ENCODE results near the gene NME1.
A peak's percentile ranks its signal among the peaks of the same experiment; 100 is the strongest.

The NME1 gene

DNA sequence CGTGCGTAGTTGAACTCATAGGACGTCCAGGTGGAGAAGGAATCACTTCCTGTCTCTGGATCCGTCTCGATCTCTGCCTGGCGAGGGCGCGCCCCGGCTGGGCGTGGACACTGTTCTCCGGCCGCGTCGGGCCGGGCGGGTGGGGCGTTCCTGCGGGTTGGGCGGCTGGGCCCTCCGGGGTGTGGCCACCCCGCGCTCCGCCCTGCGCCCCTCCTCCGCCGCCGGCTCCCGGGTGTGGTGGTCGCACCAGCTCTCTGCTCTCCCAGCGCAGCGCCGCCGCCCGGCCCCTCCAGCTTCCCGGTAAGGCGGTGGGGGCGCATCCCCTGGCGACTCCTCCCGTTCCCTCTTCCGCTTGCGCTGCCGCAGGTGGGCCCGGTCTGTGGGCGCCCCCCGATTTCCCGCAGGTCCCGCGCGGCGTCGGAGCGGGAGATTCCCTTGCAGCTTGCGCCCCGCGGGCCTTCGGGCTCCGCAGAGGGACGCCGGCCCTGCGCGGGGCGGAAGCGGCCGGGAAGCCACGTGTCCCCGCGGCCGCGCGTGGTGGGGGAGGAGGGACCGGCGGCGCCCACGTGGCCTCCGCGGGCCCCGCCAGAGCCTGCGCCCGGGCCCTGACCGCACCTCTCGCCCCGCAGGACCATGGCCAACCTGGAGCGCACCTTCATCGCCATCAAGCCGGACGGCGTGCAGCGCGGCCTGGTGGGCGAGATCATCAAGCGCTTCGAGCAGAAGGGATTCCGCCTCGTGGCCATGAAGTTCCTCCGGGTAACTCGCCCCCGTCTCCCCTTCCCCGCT lies 13.0 kb downstream of the NME1 start, which contains the start of gene NME2:
Gene NME2 (plus strand): TSS at position 214 of the 789 bp plus-strand sequence. CDS start 420 bp downstream, at position 634.
- TF ChIP-seq GATA3 (IDR thresholded peaks at IDR 0.05; ENCODE audit: low read depth, low read length) = no peak
- no peak for TF ChIP-seq GATA2 (IDR thresholded peaks at IDR 0.05; ENCODE audit: low read depth, low read length)

DNA sequence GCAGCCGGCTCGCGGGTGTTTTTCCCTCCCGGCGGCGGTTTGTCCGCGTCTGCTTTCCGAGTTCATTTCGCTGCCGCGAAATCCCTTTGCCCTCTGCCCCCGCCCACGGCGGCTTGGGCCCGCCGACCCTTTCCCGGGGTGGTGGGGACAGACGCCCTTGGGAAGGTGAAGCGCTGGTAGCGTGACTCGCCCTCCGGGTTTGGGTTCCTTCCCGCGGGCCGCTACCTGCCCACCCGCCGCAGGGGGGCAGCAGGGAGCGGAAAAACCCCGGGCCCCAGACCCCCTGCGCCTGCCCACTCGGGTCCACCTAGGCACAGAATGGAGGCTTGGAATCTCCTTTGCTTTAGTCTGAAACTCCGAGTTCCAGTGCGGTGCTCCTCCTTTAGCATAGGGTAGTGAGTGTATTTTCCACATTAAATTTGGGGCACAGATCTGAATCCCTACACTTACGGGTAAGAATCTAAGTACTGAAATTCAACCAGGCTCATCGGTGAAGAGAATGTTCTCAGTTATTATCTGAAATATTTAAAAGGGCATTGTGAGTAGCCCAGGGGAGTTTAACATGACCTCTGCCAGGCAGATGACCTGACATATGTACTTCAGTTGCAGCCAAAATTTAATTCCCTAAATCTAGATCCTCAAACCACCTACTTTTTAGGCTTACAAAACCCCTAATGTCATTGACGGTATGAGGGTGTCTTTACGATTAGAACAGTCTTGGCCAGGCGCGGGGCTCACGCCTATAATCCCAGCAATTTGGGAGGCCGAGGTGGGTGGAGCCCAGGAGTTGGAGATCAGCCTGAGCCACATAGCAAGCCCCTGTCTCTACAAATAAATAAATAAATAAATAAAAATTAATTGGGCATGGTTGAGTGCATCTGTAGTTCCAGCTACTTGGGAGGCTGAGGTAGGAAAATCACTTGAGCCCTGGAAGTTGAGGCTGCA lies 13.9 kb downstream of the NME1 start:
- TF ChIP-seq GATA3 (IDR thresholded peaks at IDR 0.05; ENCODE audit: low read depth, low read length) (no peak), GATA2 (IDR thresholded peaks at IDR 0.05; ENCODE audit: low read depth, low read length) (no peak)

DNA sequence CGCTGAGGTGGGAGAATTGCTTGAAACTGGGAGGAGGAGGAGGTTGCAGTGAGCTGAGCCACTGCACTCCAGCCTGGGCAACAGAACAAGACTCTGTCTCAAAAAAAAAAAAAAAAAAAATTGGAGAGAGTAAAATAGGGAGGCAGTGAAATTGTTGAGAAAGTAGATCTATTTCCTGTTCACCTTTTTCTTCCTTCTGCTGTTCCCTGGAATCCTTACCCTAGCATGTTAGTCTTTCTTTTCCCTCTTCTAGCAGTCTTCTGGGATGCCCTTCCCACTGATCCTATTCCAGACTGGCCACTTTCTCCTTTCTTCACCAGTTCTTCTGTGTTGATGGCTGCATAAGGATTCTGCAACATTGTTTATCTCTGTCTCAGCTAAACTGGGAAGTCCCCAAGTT lies 16.0 kb downstream of the NME1 start:
- TF ChIP-seq GATA2 (IDR thresholded peaks at IDR 0.05; ENCODE audit: low read depth, low read length) (no peak), GATA3 (IDR thresholded peaks at IDR 0.05; ENCODE audit: low read depth, low read length) (no peak)

DNA sequence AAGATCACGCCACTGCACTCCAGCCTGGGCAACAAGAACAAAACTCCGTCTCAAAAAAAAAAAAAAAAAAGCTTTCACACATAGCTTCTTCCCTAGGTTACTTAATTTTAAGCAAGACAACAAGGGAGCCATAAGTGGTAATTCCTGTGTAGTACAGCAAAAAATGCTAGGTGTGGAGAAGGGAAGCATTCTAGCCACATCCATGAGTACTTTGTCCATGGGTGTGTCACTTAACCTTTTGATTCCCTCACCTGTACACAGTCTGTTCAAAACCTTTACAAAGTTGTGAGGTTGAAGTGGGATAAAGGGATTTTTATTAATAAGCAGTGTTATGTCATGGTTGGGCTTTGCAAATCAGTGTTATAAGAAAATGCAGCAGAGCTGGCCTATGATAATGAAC lies 17.4 kb downstream of the NME1 start:
- TF ChIP-seq GATA2 (IDR thresholded peaks at IDR 0.05; ENCODE audit: low read depth, low read length) (no peak), GATA3 (IDR thresholded peaks at IDR 0.05; ENCODE audit: low read depth, low read length) (no peak)

DNA sequence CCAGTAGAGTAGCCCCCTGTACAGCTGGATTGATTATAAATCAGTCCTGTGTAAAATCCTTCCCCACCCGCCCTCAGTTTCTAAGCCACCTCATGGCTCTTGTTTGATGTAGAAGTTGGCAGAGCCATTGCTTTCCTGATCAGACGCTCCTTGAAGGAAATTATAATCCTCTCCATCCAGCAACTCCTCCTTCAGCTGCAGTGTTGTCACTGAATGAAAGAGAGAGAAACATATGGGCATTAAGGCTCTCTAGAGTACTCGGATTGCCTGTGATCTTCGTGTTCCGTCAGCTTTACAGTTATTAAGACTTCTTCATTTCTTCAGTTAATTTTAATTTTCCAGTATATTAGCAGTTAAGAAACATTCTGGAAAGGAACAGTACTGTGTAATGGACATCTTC lies 27.1 kb downstream of the NME1 start:
- no peak for TF ChIP-seq GATA3 (IDR thresholded peaks at IDR 0.05; ENCODE audit: low read depth, low read length)
- TF ChIP-seq GATA2 (IDR thresholded peaks at IDR 0.05; ENCODE audit: low read depth, low read length) = no peak

DNA sequence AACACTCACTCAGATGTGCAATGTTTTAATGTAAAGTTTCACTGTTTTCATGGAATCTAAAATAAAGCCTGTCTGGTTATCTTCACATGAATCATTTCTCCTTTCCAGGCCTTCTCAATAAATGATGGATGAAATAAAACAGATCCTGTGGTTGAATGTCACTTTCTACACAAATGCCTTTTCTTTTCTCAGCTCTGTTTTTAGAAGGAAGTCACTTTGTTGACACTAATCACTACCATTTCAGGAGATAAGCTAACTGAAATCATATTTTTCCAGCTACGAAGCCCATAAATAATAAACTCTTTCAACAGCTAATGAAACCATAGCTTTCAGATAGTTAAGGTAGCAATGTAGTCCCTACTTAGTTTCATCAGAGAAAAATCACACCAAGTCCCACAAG lies 30.8 kb downstream of the NME1 start:
- TF ChIP-seq GATA3 (IDR thresholded peaks at IDR 0.05; ENCODE audit: low read depth, low read length) (peak; percentile 98), GATA2 (IDR thresholded peaks at IDR 0.05; ENCODE audit: low read depth, low read length) (peak; percentile 90)

DNA sequence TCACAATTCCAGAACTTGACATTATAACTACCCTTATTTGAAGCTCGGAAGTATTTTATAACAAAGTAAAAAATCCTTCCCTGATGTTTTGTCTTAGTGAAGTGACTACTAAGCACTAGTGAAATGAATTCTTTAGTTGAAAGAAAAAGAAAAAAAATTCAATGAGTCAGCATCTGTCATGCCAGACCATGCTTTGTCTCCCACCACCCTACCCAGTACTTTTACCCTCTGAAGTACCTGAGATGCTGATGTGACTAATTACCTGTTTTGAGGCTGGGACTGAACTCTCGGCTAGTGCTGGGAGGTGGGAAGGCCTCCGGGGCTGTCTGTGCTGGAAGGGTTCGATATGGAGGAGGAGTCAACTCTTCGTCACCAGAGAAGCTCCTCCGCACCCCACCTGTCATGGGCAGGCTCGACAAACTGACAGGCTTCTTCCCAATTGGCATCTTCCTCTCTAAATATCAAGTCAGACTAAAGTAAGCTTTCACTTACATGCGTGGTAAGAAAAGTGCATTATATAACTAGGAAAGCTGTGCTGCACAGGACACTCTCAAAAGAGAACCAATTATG lies 32.5 kb downstream of the NME1 start:
- TF ChIP-seq GATA2 (IDR thresholded peaks at IDR 0.05; ENCODE audit: low read depth, low read length) = no peak
- TF ChIP-seq GATA3 (IDR thresholded peaks at IDR 0.05; ENCODE audit: low read depth, low read length) = no peak

DNA sequence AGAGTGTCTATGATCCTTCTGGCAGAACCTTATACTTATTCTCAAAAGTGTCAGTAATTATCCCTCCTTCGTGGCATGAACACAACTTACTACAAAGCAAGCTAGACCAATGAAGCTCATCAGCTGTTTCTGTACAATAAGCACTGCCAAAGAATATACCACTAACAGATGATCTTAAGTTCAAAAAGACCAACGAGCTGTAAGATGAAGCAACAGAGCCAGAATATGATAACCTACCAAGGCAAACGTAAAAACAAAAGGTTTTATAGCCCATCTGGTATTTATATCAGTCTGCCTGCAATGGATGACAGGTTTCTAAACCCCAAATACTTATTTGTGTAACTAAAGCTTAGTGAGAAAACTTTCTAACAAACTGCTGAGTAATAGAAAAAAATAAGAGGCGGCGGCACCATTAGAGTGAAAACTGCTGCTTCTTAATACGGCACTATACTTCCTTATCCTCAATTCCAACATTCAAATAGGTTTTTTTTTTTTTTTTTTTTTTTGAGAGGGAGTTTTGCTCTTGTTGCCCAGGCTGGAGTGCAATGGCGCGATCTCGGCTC lies 35.0 kb downstream of the NME1 start:
- TF ChIP-seq GATA2 (IDR thresholded peaks at IDR 0.05; ENCODE audit: low read depth, low read length) = no peak

DNA sequence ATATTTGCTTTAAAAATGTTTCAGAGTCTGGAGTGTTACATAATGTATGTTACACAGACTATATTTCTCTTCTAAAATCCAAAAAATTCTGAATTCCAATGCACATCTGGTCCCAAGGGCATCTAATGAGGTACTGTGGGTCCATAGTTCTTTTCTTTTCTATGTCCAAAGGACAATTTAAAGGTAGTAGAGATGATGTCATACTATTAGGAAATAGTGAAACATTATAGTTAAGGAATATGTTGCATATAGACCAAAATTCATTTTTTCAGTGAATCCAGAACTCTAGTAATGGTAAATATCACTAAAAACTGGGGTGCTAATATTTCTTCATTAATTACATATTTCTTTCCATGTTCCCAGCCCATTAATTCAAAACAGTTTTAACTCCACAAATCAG lies 35.8 kb downstream of the NME1 start:
- TF ChIP-seq GATA2 (IDR thresholded peaks at IDR 0.05; ENCODE audit: low read depth, low read length) (no peak), GATA3 (IDR thresholded peaks at IDR 0.05; ENCODE audit: low read depth, low read length) (no peak)

DNA sequence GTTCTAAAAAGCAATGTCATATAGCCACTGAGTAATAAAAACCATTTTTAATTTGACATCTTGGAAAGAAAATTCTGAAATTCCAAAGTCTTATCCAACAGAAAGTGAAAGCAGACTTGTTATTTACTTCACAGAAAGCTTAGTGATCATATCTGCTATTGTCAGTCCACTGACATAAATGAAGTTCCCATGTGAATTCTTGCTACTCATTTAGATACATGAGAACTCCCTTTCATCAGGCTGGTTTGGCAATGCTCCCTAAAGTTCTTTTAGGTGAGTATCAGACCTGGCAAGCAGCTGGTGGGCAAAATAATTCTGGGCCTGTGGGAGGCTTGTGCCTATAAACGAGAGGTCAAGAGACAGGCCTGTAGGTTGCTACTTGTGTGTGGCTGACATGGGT lies 36.3 kb downstream of the NME1 start:
- TF ChIP-seq GATA3 (IDR thresholded peaks at IDR 0.05; ENCODE audit: low read depth, low read length) (no peak), GATA2 (IDR thresholded peaks at IDR 0.05; ENCODE audit: low read depth, low read length) (no peak)

DNA sequence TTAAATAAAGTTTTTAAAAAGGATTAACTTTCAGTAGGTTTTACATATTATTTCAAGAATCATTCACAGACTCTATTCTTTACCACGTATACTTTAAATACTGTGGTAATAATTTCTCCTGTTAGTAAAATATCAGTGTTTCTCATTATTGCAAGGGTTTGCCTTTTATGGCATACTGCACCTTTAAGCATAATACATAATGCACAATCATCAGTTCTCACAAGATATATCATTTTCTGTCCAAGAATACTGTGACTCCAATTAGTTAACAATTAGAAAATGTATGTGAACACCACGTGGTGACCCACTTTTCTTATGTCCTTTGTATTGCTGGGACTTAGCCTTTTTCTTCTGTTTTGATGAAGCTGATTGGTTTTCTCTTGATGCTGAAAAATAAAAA lies 38.5 kb downstream of the NME1 start:
- TF ChIP-seq GATA2 (IDR thresholded peaks at IDR 0.05; ENCODE audit: low read depth, low read length) = no peak
- TF ChIP-seq GATA3 (IDR thresholded peaks at IDR 0.05; ENCODE audit: low read depth, low read length) = no peak

DNA sequence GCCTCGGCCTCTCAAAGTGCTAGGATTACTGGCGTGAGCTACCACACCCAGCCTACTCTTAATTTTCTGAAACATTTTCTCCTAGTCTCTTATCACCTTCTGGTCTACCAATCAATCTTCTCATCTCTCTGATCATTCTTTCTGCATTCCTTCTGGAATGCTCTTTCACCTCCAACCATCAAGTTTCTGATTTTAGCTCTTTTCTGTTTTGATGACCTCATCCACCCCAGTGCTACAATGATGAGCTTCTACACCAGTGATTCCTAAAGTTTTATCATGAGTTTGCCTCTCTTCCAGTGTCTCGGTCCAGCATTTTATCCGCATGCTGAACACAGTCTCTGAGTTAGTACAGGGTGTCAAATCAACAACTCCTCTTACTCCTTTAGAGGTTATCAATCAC lies 44.4 kb downstream of the NME1 start:
- TF ChIP-seq GATA3 (IDR thresholded peaks at IDR 0.05; ENCODE audit: low read depth, low read length) = no peak
- no peak for TF ChIP-seq GATA2 (IDR thresholded peaks at IDR 0.05; ENCODE audit: low read depth, low read length)

DNA sequence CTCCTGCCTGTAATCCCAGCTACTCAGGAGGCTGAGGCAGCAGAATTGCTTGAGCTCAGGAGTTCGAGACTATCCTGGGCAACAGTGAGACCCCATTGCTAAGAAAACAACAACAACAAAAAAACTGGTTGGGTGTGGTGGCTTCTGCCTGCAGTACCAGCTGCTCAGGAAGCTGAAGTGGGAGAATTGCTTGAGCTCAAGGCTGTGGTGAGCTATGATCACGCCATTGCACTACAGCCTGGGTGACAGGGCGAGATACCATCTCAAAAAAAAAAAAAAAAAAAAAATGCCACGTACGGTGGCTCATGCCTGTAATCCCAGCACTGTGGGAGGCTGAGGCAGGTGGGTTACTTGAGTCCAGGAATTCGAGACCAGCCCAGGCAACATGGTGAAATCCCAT lies 46.9 kb downstream of the NME1 start:
- TF ChIP-seq GATA3 (IDR thresholded peaks at IDR 0.05; ENCODE audit: low read depth, low read length) (no peak), GATA2 (IDR thresholded peaks at IDR 0.05; ENCODE audit: low read depth, low read length) (no peak)

DNA sequence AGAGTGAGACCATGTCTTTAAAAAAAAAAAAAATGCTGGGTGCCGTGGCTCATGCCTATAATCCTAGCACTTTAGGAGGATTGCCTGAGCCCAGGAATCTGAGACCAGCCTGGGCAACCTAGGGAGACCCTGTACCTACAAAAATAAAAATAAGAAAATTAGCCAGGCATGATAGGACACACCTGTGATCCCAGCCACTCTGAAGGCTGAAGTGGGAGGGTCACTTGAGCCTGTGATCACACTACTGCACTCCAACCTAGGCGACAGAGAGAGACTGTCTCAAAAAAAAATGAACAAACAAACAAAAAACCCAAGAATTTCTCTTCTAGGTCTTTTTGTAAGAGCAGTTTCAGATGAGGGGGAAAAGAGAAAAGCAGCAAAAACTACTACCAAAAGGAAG lies 47.5 kb downstream of the NME1 start:
- TF ChIP-seq GATA2 (IDR thresholded peaks at IDR 0.05; ENCODE audit: low read depth, low read length) = no peak
- no peak for TF ChIP-seq GATA3 (IDR thresholded peaks at IDR 0.05; ENCODE audit: low read depth, low read length)

All from SH-SY5Y (cell line).